Testis (tissue), 2 donors: ENCODE measurements around the gene AVPR2.

Source experiments
- CTCF ChIP-seq, 3 experiments: fragments of 450-650 bp in 2 of 3; fragments of 200-600 bp in 1 of 3; sonication (generic) in 1 of 3; IDR thresholded peaks; one replicate each; pipeline ENCODE4 v1.5.1; 2016 to 2019; ENCODE audit warnings: antibody characterized with exemption in 3 of 3, mild to moderate bottlenecking in 2 of 3, moderate library complexity in 1 of 3
- POLR2A ChIP-seq: fragments of 450-650 bp; IDR thresholded peaks from one replicate; pipeline ENCODE4 v1.6.1; 2017; ENCODE audit warnings: antibody characterized with exemption, mild to moderate bottlenecking, moderate library complexity

- TF ChIP-seq CTCF (IDR thresholded peaks at IDR 0.05) = no peak
- no peak for TF ChIP-seq POLR2A
These were observed 3.0 kb downstream of the AVPR2 start for GRCh38 chrX:153907456-153907855.
